Fibroblast of the aortic adventitia (primary cell): ENCODE results near the gene YJEFN3. TPM values are rescaled to one million over a fixed set of nuclear protein-coding genes. Genes with fewer than 3 reads are reported as not detected.

Source experiments
- DNase-seq: peaks from one replicate; pipeline ENCODE4 v3.0.0-alpha.2; 2010; ENCODE audit warnings: low read depth
- H3K4me3 ChIP-seq: 2 replicates; pipeline ENCODE4 v1.5.1; 2011; ENCODE audit warnings: low read depth, mild to moderate bottlenecking, control low read depth, low read length, moderate library complexity
- total RNA-seq: library from RNA; depleted of rRNA; stranded (reverse); fragments of >200 nt; gene quantifications from 2 replicates; pipeline ENCODE4 v1.2.3, GENCODE V29; 2012; ENCODE audit warnings: low replicate concordance
- TF ChIP-seq, protein P1 (sequence below): IDR thresholded peaks from 2 replicates; pipeline ENCODE4 v1.5.1; 2011; ENCODE audit warnings: mild to moderate bottlenecking, low read length, control low read depth, inconsistent platforms; ENCODE audit not compliant: insufficient read depth

The YJEFN3 gene
- total RNA-seq, 1 donor = 0.45 TPM

DNA sequence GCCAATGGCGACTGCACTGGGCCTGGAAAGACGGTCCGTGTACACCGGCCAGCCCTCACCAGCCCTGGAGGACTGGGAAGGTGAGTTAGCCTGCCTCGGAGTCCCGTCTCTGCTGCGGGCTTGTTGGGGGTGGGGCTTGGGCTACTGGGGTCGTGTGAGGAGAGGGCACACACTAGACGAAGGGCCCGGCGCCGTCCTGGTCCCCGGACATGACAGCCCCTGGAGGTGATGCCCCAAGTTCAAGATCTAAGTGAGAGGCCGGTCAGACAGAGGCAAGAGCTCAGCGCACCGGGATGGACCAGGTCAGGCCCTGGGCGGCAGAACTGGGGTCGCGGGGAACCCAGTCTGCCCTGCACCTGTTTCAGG lies 11.0 kb downstream of the YJEFN3 start:
- TF ChIP-seq, protein P1, sequence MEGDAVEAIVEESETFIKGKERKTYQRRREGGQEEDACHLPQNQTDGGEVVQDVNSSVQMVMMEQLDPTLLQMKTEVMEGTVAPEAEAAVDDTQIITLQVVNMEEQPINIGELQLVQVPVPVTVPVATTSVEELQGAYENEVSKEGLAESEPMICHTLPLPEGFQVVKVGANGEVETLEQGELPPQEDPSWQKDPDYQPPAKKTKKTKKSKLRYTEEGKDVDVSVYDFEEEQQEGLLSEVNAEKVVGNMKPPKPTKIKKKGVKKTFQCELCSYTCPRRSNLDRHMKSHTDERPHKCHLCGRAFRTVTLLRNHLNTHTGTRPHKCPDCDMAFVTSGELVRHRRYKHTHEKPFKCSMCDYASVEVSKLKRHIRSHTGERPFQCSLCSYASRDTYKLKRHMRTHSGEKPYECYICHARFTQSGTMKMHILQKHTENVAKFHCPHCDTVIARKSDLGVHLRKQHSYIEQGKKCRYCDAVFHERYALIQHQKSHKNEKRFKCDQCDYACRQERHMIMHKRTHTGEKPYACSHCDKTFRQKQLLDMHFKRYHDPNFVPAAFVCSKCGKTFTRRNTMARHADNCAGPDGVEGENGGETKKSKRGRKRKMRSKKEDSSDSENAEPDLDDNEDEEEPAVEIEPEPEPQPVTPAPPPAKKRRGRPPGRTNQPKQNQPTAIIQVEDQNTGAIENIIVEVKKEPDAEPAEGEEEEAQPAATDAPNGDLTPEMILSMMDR = no peak
- no peak overlapping the region for H3K4me3 ChIP-seq
- no peak for DNase-seq

DNA sequence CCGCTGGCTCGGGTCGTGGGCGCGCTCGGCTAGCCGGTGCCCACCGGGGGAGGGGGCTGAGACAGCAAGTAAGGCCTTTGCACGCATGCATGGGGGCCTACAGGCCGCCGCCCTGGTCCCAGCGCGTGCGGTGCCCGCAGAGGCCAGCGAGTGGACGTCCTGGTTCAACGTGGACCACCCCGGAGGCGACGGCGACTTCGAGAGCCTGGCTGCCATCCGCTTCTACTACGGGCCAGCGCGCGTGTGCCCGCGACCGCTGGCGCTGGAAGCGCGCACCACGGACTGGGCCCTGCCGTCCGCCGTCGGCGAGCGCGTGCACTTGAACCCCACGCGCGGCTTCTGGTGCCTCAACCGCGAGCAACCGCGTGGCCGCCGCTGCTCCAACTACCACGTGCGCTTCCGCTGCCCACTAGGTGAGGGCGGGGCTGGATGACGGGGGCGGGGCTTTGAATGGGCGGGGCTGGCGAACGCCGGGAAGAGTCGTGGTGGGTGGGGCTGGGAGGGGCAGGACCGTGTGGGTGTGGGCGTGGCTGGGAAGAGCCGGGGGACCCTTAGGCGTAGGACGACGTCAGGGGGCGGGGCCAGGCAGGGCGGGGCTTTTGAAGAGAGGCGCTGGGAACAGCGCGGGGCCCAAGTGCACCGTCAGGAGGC lies 11.5 kb downstream of the YJEFN3 start:
- TF ChIP-seq, protein P1 = no peak
- no peak for DNase-seq

DNA sequence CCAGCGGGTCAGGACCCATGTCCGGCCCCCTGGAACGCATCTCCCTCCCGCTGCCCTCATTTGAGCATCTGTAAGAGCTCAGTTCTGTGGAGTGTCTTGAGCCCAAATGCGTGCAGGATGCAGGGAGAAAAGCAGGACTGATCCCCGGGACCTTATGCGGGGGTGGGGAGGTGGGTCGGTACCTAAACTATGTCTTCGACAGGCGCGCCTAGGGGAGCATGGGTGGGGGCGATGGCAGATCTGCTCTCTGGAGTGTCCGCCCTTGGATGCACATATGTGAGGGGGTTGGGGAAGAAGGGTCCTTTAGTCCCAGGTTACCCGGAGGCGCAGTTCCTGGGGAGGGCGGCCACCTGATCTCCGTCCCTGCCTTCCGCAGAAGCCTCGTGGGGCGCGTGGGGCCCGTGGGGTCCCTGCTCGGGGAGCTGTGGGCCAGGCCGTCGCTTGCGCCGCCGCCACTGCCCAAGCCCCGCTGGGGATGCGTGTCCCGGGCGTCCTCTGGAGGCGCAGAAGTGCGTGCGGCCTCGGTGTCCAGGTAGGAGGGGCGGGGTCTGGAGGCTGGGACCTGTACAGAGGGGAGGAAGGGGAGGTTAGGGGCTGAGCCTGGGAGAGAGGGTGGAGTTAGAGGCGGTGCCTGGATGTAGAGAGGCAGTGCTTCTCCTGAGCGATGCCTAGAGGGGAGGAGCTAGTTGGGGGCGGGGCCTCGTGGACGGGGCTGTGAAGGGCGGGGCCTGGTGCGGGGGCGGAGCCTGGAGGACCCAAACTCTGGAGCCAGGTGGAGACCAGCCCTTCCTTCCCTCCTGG lies 12.2 kb downstream of the YJEFN3 start:
- DNase-seq = no peak
- TF ChIP-seq, protein P1 = no peak
- H3K4me3 ChIP-seq = no peak overlapping the region

More for the DNA sequence above, 11.5 kb downstream of the YJEFN3 start:
- H3K4me3 ChIP-seq = no peak overlapping the region

DNA sequence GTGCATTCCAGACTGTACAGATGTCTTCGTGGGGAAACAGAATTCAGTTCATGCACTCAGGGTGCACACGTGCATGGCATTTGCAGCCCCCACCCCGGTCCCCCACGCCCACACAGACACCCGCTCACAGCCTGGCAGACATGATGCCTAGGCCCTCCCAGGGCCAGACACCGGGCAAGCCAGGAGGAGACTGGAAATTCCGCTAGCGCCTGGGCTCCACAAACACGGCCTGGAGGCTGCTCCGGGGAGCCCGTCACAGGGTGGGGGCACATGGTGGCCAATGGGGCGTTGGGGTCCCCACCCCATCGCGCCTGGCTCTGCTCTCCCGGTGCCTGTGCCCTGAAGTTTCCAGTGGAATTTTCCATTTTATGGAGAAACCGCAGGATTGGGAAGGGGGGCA lies 12.9 kb downstream of the YJEFN3 start:
- no peak overlapping the region for H3K4me3 ChIP-seq
- TF ChIP-seq, protein P1 = no peak
- no peak for DNase-seq

- TF ChIP-seq, protein P1 = no peak
- H3K4me3 ChIP-seq = no peak overlapping the region
- DNase-seq = no peak
Observed at GRCh38 chr19:19542507-19542906, 13.8 kb downstream of the YJEFN3 start.

- no peak for DNase-seq
- no peak overlapping the region for H3K4me3 ChIP-seq
- TF ChIP-seq, protein P1 = no peak
Observed at GRCh38 chr19:19543101-19543500, 14.4 kb downstream of the YJEFN3 start.
